Neural progenitor cell (in vitro differentiated cells): Measurements from ENCODE around the gene SLC35E1. TPM values are rescaled to one million over a fixed set of nuclear protein-coding genes. Genes with fewer than 3 reads are reported as not detected.
"Not testable (repeated sequence)": the region's sequence is repeated elsewhere in the genome, so short reads cannot be mapped to it uniquely, and the experiment has no call there.

Source experiments
- DNase-seq: peaks from one replicate; pipeline ENCODE4 v3.0.0-alpha.2; 2016; ENCODE audit warnings: low spot score
- H2AFZ ChIP-seq: fragments of 200-600 bp; sonication (generic); replicated peaks from 2 replicates; pipeline ENCODE4 v1.6.1; 2016; ENCODE audit warnings: antibody characterized with exemption
- H3F3A ChIP-seq: fragments of 200-600 bp; sonication (generic); 2 replicates; pipeline ENCODE4 v1.6.1; 2016; ENCODE audit warnings: antibody characterized with exemption, low read depth
- H3K27ac ChIP-seq: fragments of 200-600 bp; sonication (generic); 2 replicates; pipeline ENCODE4 v1.5.1; 2016; ENCODE audit warnings: mild to moderate bottlenecking
- H3K27me3 ChIP-seq: fragments of 200-600 bp; sonication (generic); 2 replicates; pipeline ENCODE4 v1.6.1; 2016; ENCODE audit warnings: mild to moderate bottlenecking, moderate library complexity
- H3K36me3 ChIP-seq: fragments of 200-600 bp; sonication (generic); 2 replicates; pipeline ENCODE4 v1.5.1; 2016
- H3K4me1 ChIP-seq: fragments of 200-600 bp; sonication (generic); 2 replicates; pipeline ENCODE4 v1.6.1; 2016; ENCODE audit warnings: mixed run types
- H3K4me2 ChIP-seq: fragments of 200-600 bp; sonication (generic); 2 replicates; pipeline ENCODE4 v1.6.1; 2016
- H3K4me3 ChIP-seq: fragments of 200-600 bp; sonication (generic); 2 replicates; pipeline ENCODE4 v1.5.1; 2016
- H3K79me2 ChIP-seq: fragments of 200-600 bp; sonication (generic); 2 replicates; pipeline ENCODE4 v1.6.1; 2016; ENCODE audit warnings: low read depth
- H3K9ac ChIP-seq: fragments of 200-600 bp; sonication (generic); 2 replicates; pipeline ENCODE4 v1.6.1; 2016
- H3K9me3 ChIP-seq: fragments of 200-600 bp; sonication (generic); 2 replicates; pipeline ENCODE4 v1.5.1; 2016; ENCODE audit warnings: low read depth
- H4K20me1 ChIP-seq: fragments of 200-600 bp; sonication (generic); 2 replicates; pipeline ENCODE4 v1.6.1; 2016; ENCODE audit warnings: low read depth
- H3K27ac Mint-ChIP-seq: 3 replicates; pipeline ENCODE4 v1.8.0; 2021; ENCODE audit warnings: mixed read lengths
- H3K27me3 Mint-ChIP-seq: 2 replicates; pipeline ENCODE4 v1.8.0; 2022; ENCODE audit warnings: low read depth, mild to moderate bottlenecking, inconsistent platforms, moderate library complexity, mixed read lengths; ENCODE audit not compliant: insufficient read depth
- H3K36me3 Mint-ChIP-seq: 3 replicates; pipeline ENCODE4 v1.8.0; 2021; ENCODE audit warnings: mixed read lengths
- H3K4me1 Mint-ChIP-seq: 3 replicates; pipeline ENCODE4 v1.8.0; 2021; ENCODE audit warnings: mixed read lengths
- H3K4me3 Mint-ChIP-seq: 3 replicates; pipeline ENCODE4 v1.8.0; 2021; ENCODE audit warnings: mild to moderate bottlenecking, moderate library complexity, mixed read lengths
- H3K9me3 Mint-ChIP-seq: 3 replicates; pipeline ENCODE4 v1.8.0; 2020; ENCODE audit warnings: mixed read lengths
- EZH2 ChIP-seq: fragments of 200-600 bp; sonication (generic); IDR thresholded peaks from 2 replicates; pipeline ENCODE4 v1.6.1; 2017; ENCODE audit warnings: antibody characterized with exemption, mild to moderate bottlenecking, moderate library complexity
- EZH2phosphoT487 ChIP-seq: fragments of 200-600 bp; sonication (generic); IDR thresholded peaks from 2 replicates; pipeline ENCODE4 v1.6.1; 2017; ENCODE audit warnings: antibody characterized with exemption
- small RNA-seq: library from RNA; depleted of rRNA; stranded (forward); fragments of <200 nt; gene quantifications from one replicate; pipeline ENCODE3, GENCODE V24; 2015
- total RNA-seq: library from RNA; depleted of rRNA; stranded (reverse); fragments of >200 nt; gene quantifications from 2 replicates; pipeline ENCODE4 v1.2.3, GENCODE V29; 2015; ENCODE audit warnings: low replicate concordance
- TF ChIP-seq, protein P1 (sequence below): fragments of 200-600 bp; sonication (generic); IDR thresholded peaks from 2 replicates; pipeline ENCODE4 v1.5.1; 2017; ENCODE audit warnings: antibody characterized with exemption, mild to moderate bottlenecking

The SLC35E1 gene
- total RNA-seq, 1 donor from 2014 or later = 16.4 TPM

DNA sequence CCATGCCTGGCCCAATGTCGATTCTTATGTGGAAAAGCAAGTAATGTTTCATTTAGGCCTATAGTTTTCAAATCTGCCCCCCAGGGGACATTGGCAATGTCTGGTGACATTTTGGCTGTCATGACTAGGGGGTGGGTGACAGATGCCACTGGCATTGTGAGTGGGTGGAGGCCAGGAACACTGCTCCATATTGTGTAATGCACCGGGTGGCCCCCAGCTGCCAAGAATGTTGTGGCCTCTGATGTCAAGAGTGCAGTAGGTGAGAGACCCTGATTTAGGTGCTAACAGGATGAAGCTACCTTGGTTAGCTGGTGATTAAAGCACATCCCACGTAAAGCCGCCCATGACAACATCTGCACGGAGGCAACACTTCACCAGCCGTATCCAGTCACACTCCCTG lies 65.3 kb downstream of the SLC35E1 start:
- Histone ChIP-seq H4K20me1 (no peaks in the 10 kb centered on the region), H2AFZ (no peak overlapping the region), H3K79me2 (no peaks in the 10 kb centered on the region), H3K4me3 (no peak overlapping the region), H3F3A (no peaks in the 10 kb centered on the region), H3K27ac (no peak overlapping the region), H3K4me2 (no peak overlapping the region), H3K27me3 (no peaks in the 10 kb centered on the region), H3K9me3 (no peaks in the 10 kb centered on the region), H3K9ac (no peak overlapping the region), H3K36me3 (no peaks in the 10 kb centered on the region), H3K4me1 (no peaks in the 10 kb centered on the region)
- Mint-ChIP-seq H3K27ac (no peak overlapping the region), H3K9me3 (no peaks in the 10 kb centered on the region), H3K36me3 (peaks cover 8% of the 10 kb centered on the region), H3K4me3 (no peak overlapping the region), H3K27me3 (no peaks in the 10 kb centered on the region), H3K4me1 (no peaks in the 10 kb centered on the region)
- TF ChIP-seq EZH2 (no peak), EZH2phosphoT487 (no peak)
- TF ChIP-seq, protein P1, sequence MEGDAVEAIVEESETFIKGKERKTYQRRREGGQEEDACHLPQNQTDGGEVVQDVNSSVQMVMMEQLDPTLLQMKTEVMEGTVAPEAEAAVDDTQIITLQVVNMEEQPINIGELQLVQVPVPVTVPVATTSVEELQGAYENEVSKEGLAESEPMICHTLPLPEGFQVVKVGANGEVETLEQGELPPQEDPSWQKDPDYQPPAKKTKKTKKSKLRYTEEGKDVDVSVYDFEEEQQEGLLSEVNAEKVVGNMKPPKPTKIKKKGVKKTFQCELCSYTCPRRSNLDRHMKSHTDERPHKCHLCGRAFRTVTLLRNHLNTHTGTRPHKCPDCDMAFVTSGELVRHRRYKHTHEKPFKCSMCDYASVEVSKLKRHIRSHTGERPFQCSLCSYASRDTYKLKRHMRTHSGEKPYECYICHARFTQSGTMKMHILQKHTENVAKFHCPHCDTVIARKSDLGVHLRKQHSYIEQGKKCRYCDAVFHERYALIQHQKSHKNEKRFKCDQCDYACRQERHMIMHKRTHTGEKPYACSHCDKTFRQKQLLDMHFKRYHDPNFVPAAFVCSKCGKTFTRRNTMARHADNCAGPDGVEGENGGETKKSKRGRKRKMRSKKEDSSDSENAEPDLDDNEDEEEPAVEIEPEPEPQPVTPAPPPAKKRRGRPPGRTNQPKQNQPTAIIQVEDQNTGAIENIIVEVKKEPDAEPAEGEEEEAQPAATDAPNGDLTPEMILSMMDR = no peak
- no peak for DNase-seq

- not testable (repeated sequence) for H3K79me2 ChIP-seq, H3K27me3 Mint-ChIP-seq, H3K9me3 Mint-ChIP-seq, H3K4me2 ChIP-seq, H3F3A ChIP-seq, H4K20me1 ChIP-seq, H3K27me3 ChIP-seq, H3K4me3 ChIP-seq, H3K9ac ChIP-seq, H3K27ac Mint-ChIP-seq, H3K27ac ChIP-seq, H3K36me3 Mint-ChIP-seq, H3K4me1 ChIP-seq, DNase-seq, H2AFZ ChIP-seq, H3K4me3 Mint-ChIP-seq, H3K9me3 ChIP-seq, H3K4me1 Mint-ChIP-seq, H3K36me3 ChIP-seq
Observed at GRCh38 chr19:16506161-16506560, 66.1 kb downstream of the SLC35E1 start.

DNA sequence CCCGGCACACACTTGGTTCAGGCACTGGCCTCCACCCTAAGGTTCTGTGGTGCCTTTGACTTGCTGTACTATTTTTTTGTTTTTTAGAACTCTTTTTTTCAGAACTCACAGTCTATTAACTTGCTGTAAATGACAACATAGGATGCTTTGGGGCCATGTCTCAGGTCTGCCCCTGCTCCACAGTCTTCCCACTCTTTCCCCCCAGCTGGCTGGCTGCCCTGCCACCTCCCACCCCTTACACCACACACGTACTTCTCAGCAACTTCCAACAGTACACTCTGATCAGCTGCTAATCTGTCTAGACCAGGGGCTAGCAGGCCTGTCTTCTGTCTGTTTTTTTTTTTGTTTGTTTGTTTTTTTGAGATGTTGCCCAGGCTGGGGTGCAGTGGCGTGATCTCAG lies 67.9 kb downstream of the SLC35E1 start:
- Histone ChIP-seq H3K36me3 (no peaks in the 10 kb centered on the region), H2AFZ (no peak overlapping the region), H3K79me2 (no peaks in the 10 kb centered on the region), H4K20me1 (no peaks in the 10 kb centered on the region), H3K9me3 (no peaks in the 10 kb centered on the region), H3F3A (no peaks in the 10 kb centered on the region), H3K4me1 (no peaks in the 10 kb centered on the region), H3K4me3 (no peak overlapping the region), H3K4me2 (no peak overlapping the region), H3K9ac (no peak overlapping the region), H3K27ac (no peak overlapping the region), H3K27me3 (no peaks in the 10 kb centered on the region)
- TF ChIP-seq EZH2phosphoT487 (no peak), EZH2 (no peak)
- TF ChIP-seq, protein P1 = no peak
- Mint-ChIP-seq H3K36me3 (peaks cover 10% of the 10 kb centered on the region), H3K27ac (no peak overlapping the region), H3K4me1 (no peaks in the 10 kb centered on the region), H3K9me3 (no peaks in the 10 kb centered on the region), H3K4me3 (no peak overlapping the region), H3K27me3 (no peaks in the 10 kb centered on the region)
- DNase-seq = no peak

Small RNA genes within 50 kb of the gene (small RNA-seq; reads per million reads assigned to genes)
- not detected for gene RN7SL146P

Other genes starting within 250 kb of the SLC35E1 start
- not detected in 2 replicates for gene KLF2, start 247.6 kb downstream of the SLC35E1 start, total RNA-seq
- gene EPS15L1, start 100.4 kb downstream of the SLC35E1 start, total RNA-seq = 15.8 and 24.4 TPM in 2 replicates
- 0.09 and 2.0 TPM in 2 replicates for gene CALR3, start 76.2 kb downstream of the SLC35E1 start, total RNA-seq
- 10.9 and 13.2 TPM in 2 replicates for gene C19orf44, start 76.0 kb downstream of the SLC35E1 start, total RNA-seq
- 5.5 and 13.7 TPM in 2 replicates for gene CHERP, start 30.0 kb downstream of the SLC35E1 start, total RNA-seq
- 7.4 and 8.6 TPM in 2 replicates for gene MED26, start 55.8 kb upstream of the SLC35E1 start, total RNA-seq
- gene SMIM7, start 87.7 kb upstream of the SLC35E1 start, total RNA-seq = 65.3 and 105 TPM in 2 replicates
- 0.36 and 1.5 TPM in 2 replicates for gene TMEM38A, start 88.7 kb upstream of the SLC35E1 start, total RNA-seq
- gene NWD1, start 147.4 kb upstream of the SLC35E1 start, total RNA-seq = not detected in 2 replicates